WI38 (cell line): ENCODE results near the gene NFYA.

Source experiments
- H3K4me3 ChIP-seq: 2 replicates; pipeline ENCODE4 v1.5.1; 2011; ENCODE audit warnings: low read depth, mild to moderate bottlenecking, control low read depth, low read length
- TF ChIP-seq, protein P1 (sequence below): IDR thresholded peaks from 2 replicates; pipeline ENCODE4 v1.5.1; 2012; ENCODE audit warnings: low read depth, mild to moderate bottlenecking, control low read depth, low read length

NFYA gene

DNA sequence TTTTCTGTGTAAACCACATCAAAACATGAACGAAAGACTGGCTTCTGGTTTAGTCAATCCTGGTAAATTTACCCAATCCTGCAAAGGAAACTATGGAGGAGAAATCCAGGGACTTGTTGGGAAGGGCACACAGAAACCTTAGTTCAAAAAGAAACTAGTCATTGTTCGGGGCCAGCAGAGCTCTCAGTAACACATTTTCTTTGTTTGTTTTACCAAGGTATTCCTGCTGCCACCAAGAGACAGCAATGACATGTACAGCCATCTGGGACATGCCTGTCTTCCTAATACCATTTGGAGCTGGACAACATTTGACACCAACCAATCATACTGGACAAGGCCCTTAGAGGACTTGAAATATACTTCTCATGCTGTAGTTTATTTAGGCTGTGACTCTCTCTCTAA lies 8.9 kb upstream of the NFYA start:
- no peak overlapping the region for H3K4me3 ChIP-seq
- TF ChIP-seq, protein P1, sequence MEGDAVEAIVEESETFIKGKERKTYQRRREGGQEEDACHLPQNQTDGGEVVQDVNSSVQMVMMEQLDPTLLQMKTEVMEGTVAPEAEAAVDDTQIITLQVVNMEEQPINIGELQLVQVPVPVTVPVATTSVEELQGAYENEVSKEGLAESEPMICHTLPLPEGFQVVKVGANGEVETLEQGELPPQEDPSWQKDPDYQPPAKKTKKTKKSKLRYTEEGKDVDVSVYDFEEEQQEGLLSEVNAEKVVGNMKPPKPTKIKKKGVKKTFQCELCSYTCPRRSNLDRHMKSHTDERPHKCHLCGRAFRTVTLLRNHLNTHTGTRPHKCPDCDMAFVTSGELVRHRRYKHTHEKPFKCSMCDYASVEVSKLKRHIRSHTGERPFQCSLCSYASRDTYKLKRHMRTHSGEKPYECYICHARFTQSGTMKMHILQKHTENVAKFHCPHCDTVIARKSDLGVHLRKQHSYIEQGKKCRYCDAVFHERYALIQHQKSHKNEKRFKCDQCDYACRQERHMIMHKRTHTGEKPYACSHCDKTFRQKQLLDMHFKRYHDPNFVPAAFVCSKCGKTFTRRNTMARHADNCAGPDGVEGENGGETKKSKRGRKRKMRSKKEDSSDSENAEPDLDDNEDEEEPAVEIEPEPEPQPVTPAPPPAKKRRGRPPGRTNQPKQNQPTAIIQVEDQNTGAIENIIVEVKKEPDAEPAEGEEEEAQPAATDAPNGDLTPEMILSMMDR = no peak

DNA sequence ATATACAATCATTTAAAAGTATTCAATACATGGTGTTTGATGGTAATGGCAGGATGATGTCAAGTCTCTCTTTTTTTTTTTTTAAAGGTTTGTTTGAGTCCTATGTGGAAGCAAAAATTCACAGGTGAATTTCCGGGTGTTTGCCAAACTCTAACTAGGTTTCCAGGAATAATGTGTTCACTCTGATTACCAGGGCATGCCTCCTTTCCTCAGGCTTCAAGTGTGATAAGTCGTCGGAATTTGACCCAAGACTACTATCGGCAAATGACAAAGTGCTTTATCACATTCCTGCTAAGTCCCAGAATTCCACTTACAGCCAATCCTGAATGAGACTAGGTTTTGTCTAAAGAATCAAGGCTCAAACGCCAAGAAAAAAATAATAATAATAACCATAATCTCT lies 7.9 kb upstream of the NFYA start:
- H3K4me3 ChIP-seq = no peak overlapping the region
- TF ChIP-seq, protein P1 = no peak

DNA sequence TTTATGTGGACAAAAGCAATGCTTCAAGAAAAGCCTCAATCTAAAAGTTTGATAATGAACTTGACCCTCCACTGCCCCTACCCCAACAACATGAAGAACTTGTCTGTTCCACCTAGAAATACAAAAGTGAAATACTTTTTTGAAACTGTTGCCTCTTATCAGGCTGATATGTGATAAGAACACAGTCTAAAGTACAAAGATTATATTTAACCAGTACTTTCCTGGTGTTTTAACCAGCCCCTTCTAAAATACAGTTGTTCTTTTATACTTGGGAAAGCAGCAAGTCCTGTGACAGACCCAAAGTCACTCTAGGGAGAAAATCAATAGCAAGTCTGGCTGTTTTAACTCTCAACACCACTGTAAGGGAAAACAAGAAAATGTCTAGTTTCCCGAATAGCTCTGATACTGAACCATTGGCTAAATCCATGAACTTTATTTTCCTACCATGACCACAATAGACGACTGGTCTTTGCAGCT lies 7.2 kb upstream of the NFYA start:
- H3K4me3 ChIP-seq = no peak overlapping the region
- TF ChIP-seq, protein P1 = no peak

DNA sequence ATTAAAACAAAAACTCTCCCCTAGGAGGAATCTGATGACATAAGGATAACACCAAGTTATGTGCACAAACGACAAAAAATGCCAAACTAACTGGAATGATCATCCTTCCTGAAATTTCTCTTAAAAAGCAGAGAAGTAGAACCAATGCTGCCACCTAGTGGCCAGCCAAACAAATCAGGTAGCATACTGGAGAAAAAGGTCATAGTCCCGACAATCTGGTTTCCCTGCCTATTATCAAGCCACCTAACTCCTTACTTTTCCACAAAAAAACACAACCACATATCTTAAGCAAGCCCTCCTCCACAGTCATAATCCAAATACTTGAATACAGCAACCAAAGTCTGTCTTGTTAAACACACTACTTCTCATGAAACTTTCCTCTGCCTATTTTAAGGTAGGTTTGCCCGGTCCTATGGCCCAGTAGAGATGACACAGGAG lies 5.9 kb upstream of the NFYA start:
- TF ChIP-seq, protein P1 = peak; percentile 57
- H3K4me3 ChIP-seq = no peak overlapping the region

DNA sequence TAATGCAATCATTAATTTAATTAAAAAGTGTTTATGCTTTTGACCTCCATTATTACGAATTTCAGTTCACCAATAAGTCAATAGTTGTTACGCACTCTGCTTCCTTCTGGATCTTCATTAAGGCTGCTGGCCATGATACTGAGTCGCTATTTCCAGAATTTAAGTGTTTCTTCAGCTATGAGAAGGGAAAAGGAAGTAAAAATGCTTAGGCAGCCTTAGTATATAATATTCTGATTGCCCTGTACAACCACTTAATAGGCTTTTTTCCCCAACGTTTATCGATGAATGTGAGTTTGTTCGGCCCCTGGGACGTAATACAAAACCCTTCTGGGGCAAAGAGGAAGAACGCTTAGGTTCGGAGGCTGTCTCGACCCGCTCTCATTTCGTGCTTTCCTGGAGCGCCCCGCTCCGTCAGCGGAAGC lies 1.3 kb upstream of the NFYA start:
- TF ChIP-seq, protein P1 = no peak
- H3K4me3 ChIP-seq = peak overlapping the region; percentile 92

DNA sequence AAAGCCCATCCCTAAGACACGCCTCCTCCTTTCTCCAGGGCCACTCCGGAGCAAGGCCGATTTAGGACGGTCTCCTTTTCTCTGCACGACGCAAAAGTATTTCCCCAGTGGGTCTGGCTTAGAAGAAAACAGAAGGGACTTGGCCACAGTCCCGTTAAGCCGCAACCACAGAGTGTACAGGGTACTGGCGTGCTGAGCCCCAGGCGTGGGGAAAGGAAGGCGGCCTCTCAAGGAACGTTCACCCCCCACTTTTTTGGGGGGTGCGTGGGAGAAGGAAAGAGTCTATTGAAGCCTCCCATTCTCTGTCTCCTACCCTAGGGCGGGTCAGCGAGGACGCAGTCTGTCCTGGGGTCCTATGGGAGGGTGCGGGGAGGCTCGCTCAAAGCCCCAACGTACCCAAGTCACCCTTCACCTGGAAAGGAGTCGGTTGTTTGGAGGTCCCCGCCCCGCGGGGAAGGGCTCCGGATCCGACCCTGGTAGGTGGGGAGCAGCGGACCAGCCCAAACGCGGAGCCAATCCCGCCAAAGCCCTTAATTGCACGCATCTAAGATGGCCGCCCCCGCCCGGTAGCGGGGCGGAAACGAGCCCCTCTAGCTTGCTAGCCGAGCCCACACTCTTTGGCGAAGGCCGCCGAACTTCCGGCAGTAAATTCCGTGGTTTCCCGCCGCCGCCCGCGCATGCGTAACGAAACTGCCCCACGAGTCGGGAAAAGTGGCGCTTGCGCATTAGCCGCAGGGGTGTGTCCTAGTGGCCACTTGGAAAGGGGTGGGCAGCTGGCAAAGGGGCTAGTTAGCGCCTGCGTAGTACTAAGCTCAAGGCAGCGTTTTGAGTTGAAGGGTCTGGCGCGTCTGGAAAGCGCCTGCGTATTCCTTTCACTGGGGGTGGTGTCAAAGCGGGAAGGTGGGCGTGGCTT lies 595 bp upstream of the NFYA start, which contains the start of gene OARD1:
OARD1 (minus strand) TSS at position 434 of the 913 bp plus-strand sequence. CDS start 722 bp downstream, outside the sequence.
- H3K4me3 ChIP-seq = peak within 1 kb of the TSS; percentile 92
- TF ChIP-seq, protein P1 = no peak
